ENCODE data around the gene FAM156A. TPM values are rescaled to one million over a fixed set of nuclear protein-coding genes. Genes with fewer than 3 reads are reported as not detected.
"Not testable (repeated sequence)": the region's sequence is repeated elsewhere in the genome, so short reads cannot be mapped to it uniquely, and the experiment has no call there.

FAM156A gene
- total and polyA plus RNA-seq, 2 of the 8 experiments (the other 6 are each of a cell fraction or from before 2014, with no cell fraction given) = 11.7 to 13.6 TPM

- POLR2A ChIA-PET (ENCODE audit: partially characterized antibody); H3K4ac ChIP-seq (replicated peaks; ENCODE audit: insufficient read length, low read depth, low read length); FAIRE-seq: not testable (repeated sequence)
These were observed 48.9 kb downstream of the FAM156A start for GRCh38 chrX:52909313-52909969.

GRCh38 chrX:52907900-52908299, 50.4 kb downstream of the FAM156A start:
- H4K5ac ChIP-seq (ENCODE audit: insufficient read length, low read depth, low read length); H2AFZ ChIP-seq (ENCODE audit: low read length); H3K79me1 ChIP-seq (ENCODE audit: low read depth, low read length); H3K27ac ChIP-seq (ENCODE audit: low read depth, low read length); H2AK5ac ChIP-seq (ENCODE audit: low read depth, low read length); CTCF ChIA-PET (ENCODE audit: partially characterized antibody); H3K27me3 ChIP-seq (replicated peaks in 1 of 4; ENCODE audit: control insufficient read depth in 3 of 4, extremely low read depth in 1 of 4, insufficient read depth in 3 of 4, low read length in 3 of 4); H4K20me1 ChIP-seq (replicated peaks in 1 of 2; ENCODE audit: control insufficient read depth in 1 of 2, insufficient read depth in 2 of 2, low read length in 2 of 2); FAIRE-seq; H2BK12ac ChIP-seq (ENCODE audit: low read depth, low read length); H3K9me3 ChIP-seq (ENCODE audit: insufficient read depth in 2 of 2, low read depth in 1 of 2, low read length in 1 of 2); H3K36me3 ChIP-seq (ENCODE audit: control insufficient read depth in 2 of 4, insufficient read depth in 4 of 4, low read length in 3 of 4); H2BK15ac ChIP-seq (ENCODE audit: low read length); H3K18ac ChIP-seq (ENCODE audit: extremely low read depth, low read length); H3K4me3 ChIP-seq (ENCODE audit: extremely low read depth in 1 of 4, insufficient read depth in 2 of 4, low read depth in 3 of 4, low read length in 4 of 4); H2BK5ac ChIP-seq (ENCODE audit: low read depth, low read length); H4K8ac ChIP-seq (ENCODE audit: extremely low read depth, insufficient read depth, low read length); H4K91ac ChIP-seq (replicated peaks; ENCODE audit: insufficient read length, low read length); H3K56ac ChIP-seq (replicated peaks; ENCODE audit: insufficient read length, low read depth, low read length); H3K23me2 ChIP-seq (ENCODE audit: low read depth, low read length); H2BK20ac ChIP-seq (ENCODE audit: low read length); H3K23ac ChIP-seq (ENCODE audit: insufficient read length); H2BK120ac ChIP-seq (replicated peaks; ENCODE audit: low read depth, low read length); POLR2A ChIA-PET (ENCODE audit: partially characterized antibody); H3K4me1 ChIP-seq (replicated peaks in 1 of 4; ENCODE audit: control insufficient read depth in 3 of 4, insufficient read depth in 4 of 4, low read length in 3 of 4); H3K14ac ChIP-seq (ENCODE audit: insufficient read length); DNase-seq (ENCODE audit: low read depth in 1 of 2, low spot score in 2 of 2); H3K4ac ChIP-seq (replicated peaks; ENCODE audit: insufficient read length, low read depth, low read length); H3K4me2 ChIP-seq (ENCODE audit: insufficient read depth in 1 of 2, low read depth in 2 of 2, low read length in 2 of 2); H3K79me2 ChIP-seq (ENCODE audit: control insufficient read depth in 1 of 2, insufficient read depth in 2 of 2, low read length in 2 of 2); H3K9ac ChIP-seq (replicated peaks in 1 of 4; ENCODE audit: extremely low read depth in 1 of 4, low read depth in 3 of 4, low read length in 3 of 4): not testable (repeated sequence)
- WGBS, 2 experiments (ENCODE audit: extremely low coverage in 1 of 2, insufficient coverage in 1 of 2, insufficient read length in 1 of 2, insufficient replicate concordance in 2 of 2, low coverage in 1 of 2, low lambda C conversion rate in 2 of 2, missing lambda C conversion rate in 1 of 2) = no CpG with 5 or more reads among the region's 17 CpGs

More at GRCh38 chrX:52909313-52909969, 48.9 kb downstream of the FAM156A start:
- H3K9me3 ChIP-seq (ENCODE audit: insufficient read depth in 2 of 2, low read depth in 1 of 2, low read length in 1 of 2); H3K36me3 ChIP-seq (ENCODE audit: control insufficient read depth in 2 of 4, insufficient read depth in 4 of 4, low read length in 3 of 4); H2BK20ac ChIP-seq (ENCODE audit: low read length); H3K4me1 ChIP-seq (replicated peaks in 1 of 4; ENCODE audit: control insufficient read depth in 3 of 4, insufficient read depth in 4 of 4, low read length in 3 of 4); H2BK15ac ChIP-seq (ENCODE audit: low read length); H3K23me2 ChIP-seq (ENCODE audit: low read depth, low read length); H4K20me1 ChIP-seq (replicated peaks in 1 of 2; ENCODE audit: control insufficient read depth in 1 of 2, insufficient read depth in 2 of 2, low read length in 2 of 2); H3K4me3 ChIP-seq (ENCODE audit: extremely low read depth in 1 of 4, insufficient read depth in 2 of 4, low read depth in 3 of 4, low read length in 4 of 4); H3K56ac ChIP-seq (replicated peaks; ENCODE audit: insufficient read length, low read depth, low read length); CTCF ChIA-PET (ENCODE audit: partially characterized antibody); H3K27me3 ChIP-seq (replicated peaks in 1 of 4; ENCODE audit: control insufficient read depth in 3 of 4, extremely low read depth in 1 of 4, insufficient read depth in 3 of 4, low read length in 3 of 4); H3K79me1 ChIP-seq (ENCODE audit: low read depth, low read length); H4K5ac ChIP-seq (ENCODE audit: insufficient read length, low read depth, low read length); H2AK5ac ChIP-seq (ENCODE audit: low read depth, low read length); H3K9ac ChIP-seq (replicated peaks in 1 of 4; ENCODE audit: extremely low read depth in 1 of 4, low read depth in 3 of 4, low read length in 3 of 4); H2BK5ac ChIP-seq (ENCODE audit: low read depth, low read length); H3K4me2 ChIP-seq (ENCODE audit: insufficient read depth in 1 of 2, low read depth in 2 of 2, low read length in 2 of 2); H3K27ac ChIP-seq (ENCODE audit: low read depth, low read length); H4K91ac ChIP-seq (replicated peaks; ENCODE audit: insufficient read length, low read length); H3K23ac ChIP-seq (ENCODE audit: insufficient read length); H3K14ac ChIP-seq (ENCODE audit: insufficient read length); H3K79me2 ChIP-seq (ENCODE audit: control insufficient read depth in 1 of 2, insufficient read depth in 2 of 2, low read length in 2 of 2); H3K18ac ChIP-seq (ENCODE audit: extremely low read depth, low read length); H4K8ac ChIP-seq (ENCODE audit: extremely low read depth, insufficient read depth, low read length); H2AFZ ChIP-seq (ENCODE audit: low read length); DNase-seq (ENCODE audit: low read depth in 1 of 2, low spot score in 2 of 2); H2BK120ac ChIP-seq (replicated peaks; ENCODE audit: low read depth, low read length); H2BK12ac ChIP-seq (ENCODE audit: low read depth, low read length): not testable (repeated sequence)
- WGBS, 2 experiments (ENCODE audit: extremely low coverage in 1 of 2, insufficient coverage in 1 of 2, insufficient read length in 1 of 2, insufficient replicate concordance in 2 of 2, low coverage in 1 of 2, low lambda C conversion rate in 2 of 2, missing lambda C conversion rate in 1 of 2) = no CpG with 5 or more reads among the region's 12 CpGs
